Fibroblast of lung (primary cell): ENCODE data around the gene ELOVL1. TPM values are rescaled to one million over a fixed set of nuclear protein-coding genes. Genes with fewer than 3 reads are reported as not detected.

ENCODE experiments used
- DNase-seq, 2 donors: peaks; one replicate each; pipeline versions ENCODE4 v3.0.0 to v3.0.0-alpha.2; 2010; ENCODE audit warnings: low read depth in 2 of 2
- H2AFZ ChIP-seq: 2 replicates; pipeline ENCODE4 v1.5.1; 2012; ENCODE audit warnings: low read length, control low read depth, inconsistent platforms
- H3K27ac ChIP-seq: 2 replicates; pipeline ENCODE4 v1.5.1; 2011; ENCODE audit warnings: low read length, control low read depth; ENCODE audit not compliant: insufficient read depth
- H3K27me3 ChIP-seq: 2 replicates; pipeline ENCODE4 v1.5.1; 2011; ENCODE audit warnings: mild to moderate bottlenecking, low read length; ENCODE audit not compliant: control insufficient read depth, insufficient read depth
- H3K36me3 ChIP-seq: 2 replicates; pipeline ENCODE4 v1.5.1; 2011; ENCODE audit warnings: low read length; ENCODE audit not compliant: control insufficient read depth, insufficient read depth
- H3K4me1 ChIP-seq: 2 replicates; pipeline ENCODE4 v1.5.1; 2011; ENCODE audit warnings: low read length; ENCODE audit not compliant: control insufficient read depth, insufficient read depth; ENCODE audit errors: extremely low read depth
- H3K4me2 ChIP-seq: 2 replicates; pipeline ENCODE4 v1.5.1; 2011; ENCODE audit warnings: low read length, control low read depth; ENCODE audit not compliant: insufficient read depth; ENCODE audit errors: extremely low read depth
- H3K4me3 ChIP-seq, 4 experiments: fragments of 200-600 bp in 1 of 4; sonication (generic) in 1 of 4; replicated peaks in 1 of 4; 2 replicates each; pipeline ENCODE4 v1.5.1; 2011 to 2016; ENCODE audit warnings: low read length in 4 of 4, low read depth in 3 of 4, mild to moderate bottlenecking in 3 of 4, control low read depth in 2 of 4, inconsistent platforms in 1 of 4, mixed read lengths in 1 of 4; ENCODE audit not compliant: insufficient read depth in 1 of 4; ENCODE audit errors: control extremely low read depth in 1 of 4
- H3K79me2 ChIP-seq: 2 replicates; pipeline ENCODE4 v1.5.1; 2012; ENCODE audit warnings: mild to moderate bottlenecking, low read length, inconsistent platforms; ENCODE audit not compliant: control insufficient read depth, insufficient read depth
- H3K9ac ChIP-seq: 2 replicates; pipeline ENCODE4 v1.5.1; 2011; ENCODE audit warnings: mild to moderate bottlenecking, low read length, control low read depth; ENCODE audit not compliant: insufficient read depth
- H3K9me3 ChIP-seq: 2 replicates; pipeline ENCODE4 v1.5.1; 2012; ENCODE audit warnings: low read depth, low read length; ENCODE audit not compliant: control insufficient read depth, insufficient read depth
- H4K20me1 ChIP-seq: 2 replicates; pipeline ENCODE4 v1.5.1; 2011; ENCODE audit warnings: low read length; ENCODE audit not compliant: control insufficient read depth, insufficient read depth; ENCODE audit errors: extremely low read depth
- EZH2 ChIP-seq: IDR thresholded peaks from 2 replicates; pipeline ENCODE4 v1.5.1; 2012; ENCODE audit warnings: low read length, control low read depth, mild to moderate bottlenecking; ENCODE audit errors: missing control alignments
- polyA plus RNA-seq, 2 donors: library from polyadenylated mRNA; depleted of rRNA in 1 of 2; stranded (reverse) in 1 of 2; unstranded in 1 of 2; fragments of >200 nt; gene quantifications; 2 replicates each; pipeline ENCODE4 v1.2.1, GENCODE V29; 2011 to 2012; ENCODE audit warnings: missing spikeins in 1 of 2
- total RNA-seq: library from RNA; depleted of rRNA; stranded (reverse); fragments of >200 nt; gene quantifications from 2 replicates; pipeline ENCODE4 v1.2.1, GENCODE V29; 2014
- TF ChIP-seq, protein P1 (sequence below), 2 donors: IDR thresholded peaks in 1 of 2; conservative IDR thresholded peaks in 1 of 2; 1 replicate in 1 of 2; 2 replicates in 1 of 2; pipeline ENCODE4 v1.5.1; 2011 to 2012; ENCODE audit warnings: low read length in 2 of 2, control low read depth in 1 of 2, inconsistent platforms in 1 of 2, low read depth in 1 of 2, mild to moderate bottlenecking in 1 of 2

Gene ELOVL1
- total and polyA plus RNA-seq, 2 donors (not counting 1 experiment from before 2014, with no cell fraction given): 65.2 to 172 TPM

DNA sequence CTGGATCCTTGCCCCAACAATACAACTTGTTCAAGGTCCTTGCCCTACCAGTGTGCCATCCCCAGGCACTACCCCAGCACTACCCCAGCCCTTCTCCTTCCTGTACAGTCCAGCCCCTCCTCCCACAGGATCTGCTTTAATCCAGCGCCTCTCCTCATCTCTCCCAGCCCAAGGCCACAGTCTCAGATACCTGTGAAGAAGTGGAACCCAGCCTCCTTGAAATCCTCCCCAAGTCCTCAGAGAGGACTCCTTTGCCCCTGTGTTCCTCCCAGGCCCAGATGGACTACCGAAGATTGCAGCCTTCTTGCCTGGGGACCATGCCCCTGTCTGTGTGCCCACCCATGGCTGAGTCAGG is 15.5 kb downstream of the ELOVL1 start:
- Histone ChIP-seq H3K27ac (no peak overlapping the region), H2AFZ (no peak overlapping the region), H3K36me3 (no peaks in the 10 kb centered on the region), H3K4me3 (no peak overlapping the region), H4K20me1 (no peaks in the 10 kb centered on the region), H3K4me1 (peaks cover 2% of the 10 kb centered on the region), H3K79me2 (no peaks in the 10 kb centered on the region), H3K9me3 (no peaks in the 10 kb centered on the region), H3K9ac (no peak overlapping the region), H3K4me2 (no peak overlapping the region), H3K27me3 (peaks cover 9% of the 10 kb centered on the region)
- no peak for TF ChIP-seq EZH2
- TF ChIP-seq, protein P1, sequence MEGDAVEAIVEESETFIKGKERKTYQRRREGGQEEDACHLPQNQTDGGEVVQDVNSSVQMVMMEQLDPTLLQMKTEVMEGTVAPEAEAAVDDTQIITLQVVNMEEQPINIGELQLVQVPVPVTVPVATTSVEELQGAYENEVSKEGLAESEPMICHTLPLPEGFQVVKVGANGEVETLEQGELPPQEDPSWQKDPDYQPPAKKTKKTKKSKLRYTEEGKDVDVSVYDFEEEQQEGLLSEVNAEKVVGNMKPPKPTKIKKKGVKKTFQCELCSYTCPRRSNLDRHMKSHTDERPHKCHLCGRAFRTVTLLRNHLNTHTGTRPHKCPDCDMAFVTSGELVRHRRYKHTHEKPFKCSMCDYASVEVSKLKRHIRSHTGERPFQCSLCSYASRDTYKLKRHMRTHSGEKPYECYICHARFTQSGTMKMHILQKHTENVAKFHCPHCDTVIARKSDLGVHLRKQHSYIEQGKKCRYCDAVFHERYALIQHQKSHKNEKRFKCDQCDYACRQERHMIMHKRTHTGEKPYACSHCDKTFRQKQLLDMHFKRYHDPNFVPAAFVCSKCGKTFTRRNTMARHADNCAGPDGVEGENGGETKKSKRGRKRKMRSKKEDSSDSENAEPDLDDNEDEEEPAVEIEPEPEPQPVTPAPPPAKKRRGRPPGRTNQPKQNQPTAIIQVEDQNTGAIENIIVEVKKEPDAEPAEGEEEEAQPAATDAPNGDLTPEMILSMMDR (conservative IDR thresholded peaks at IDR 0.05 in 1 of 2, IDR thresholded peaks at IDR 0.05 in 1 of 2; ENCODE audit: low read depth in 1 of 2, low read length in 2 of 2): no peak
- DNase-seq: no peak

DNA sequence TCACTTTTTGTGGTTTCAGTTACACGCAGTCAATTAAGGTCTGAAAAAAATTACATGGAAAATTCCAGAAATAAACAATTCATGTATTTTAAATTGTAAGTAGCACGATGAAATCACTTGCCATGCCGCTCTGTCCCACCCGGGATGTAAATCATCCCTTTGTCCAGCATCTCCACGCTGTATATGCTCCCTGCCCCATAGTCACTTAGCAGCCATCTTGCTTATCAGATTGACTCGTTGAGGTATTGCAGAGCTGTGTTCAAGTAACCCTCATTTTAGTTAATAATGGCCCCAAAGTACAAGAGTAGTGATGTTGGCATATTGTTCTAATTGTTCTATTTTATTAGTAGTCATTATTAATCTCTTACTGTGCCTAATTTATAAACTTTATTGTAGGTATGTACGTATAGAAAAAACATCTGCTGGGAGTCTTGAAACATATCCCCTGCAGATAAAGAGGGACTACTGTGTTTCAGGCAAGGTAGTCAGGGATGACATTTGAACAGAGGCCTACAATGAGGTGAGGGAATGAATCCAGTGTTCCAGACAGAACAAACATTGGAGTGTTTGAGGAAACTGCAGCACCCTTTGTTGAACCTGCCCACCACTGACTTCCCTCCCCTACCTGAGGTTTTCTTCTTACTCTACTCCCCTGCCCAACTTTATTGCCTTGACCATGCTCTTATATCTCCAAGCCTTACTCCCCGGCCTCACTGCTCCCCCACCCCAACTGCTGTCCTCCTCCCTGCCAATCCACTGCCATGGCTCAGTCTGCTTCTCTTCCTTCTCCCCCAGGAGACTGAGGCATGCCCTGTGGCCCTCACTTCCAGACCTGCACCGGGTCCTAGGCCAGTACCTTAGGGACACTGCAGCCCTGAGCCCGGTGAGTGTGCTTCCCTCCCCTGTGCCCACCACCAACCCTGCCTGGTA is 16.1 kb downstream of the ELOVL1 start:
- H3K36me3 ChIP-seq: no peaks in the 10 kb centered on the region
- TF ChIP-seq, protein P1 (conservative IDR thresholded peaks at IDR 0.05 in 1 of 2, IDR thresholded peaks at IDR 0.05 in 1 of 2; ENCODE audit: low read depth in 1 of 2, low read length in 2 of 2): no peak
- DNase-seq: no peak
- H3K27ac ChIP-seq: no peak overlapping the region
- no peak overlapping the region for H3K4me3 ChIP-seq
- H3K4me1 ChIP-seq: peaks cover 2% of the 10 kb centered on the region
- no peaks in the 10 kb centered on the region for H3K79me2 ChIP-seq
- H3K9me3 ChIP-seq: no peaks in the 10 kb centered on the region
- H3K4me2 ChIP-seq: no peak overlapping the region
- H2AFZ ChIP-seq: no peak overlapping the region
- H4K20me1 ChIP-seq: no peaks in the 10 kb centered on the region
- H3K9ac ChIP-seq: no peak overlapping the region
- peaks cover 9% of the 10 kb centered on the region for H3K27me3 ChIP-seq

DNA sequence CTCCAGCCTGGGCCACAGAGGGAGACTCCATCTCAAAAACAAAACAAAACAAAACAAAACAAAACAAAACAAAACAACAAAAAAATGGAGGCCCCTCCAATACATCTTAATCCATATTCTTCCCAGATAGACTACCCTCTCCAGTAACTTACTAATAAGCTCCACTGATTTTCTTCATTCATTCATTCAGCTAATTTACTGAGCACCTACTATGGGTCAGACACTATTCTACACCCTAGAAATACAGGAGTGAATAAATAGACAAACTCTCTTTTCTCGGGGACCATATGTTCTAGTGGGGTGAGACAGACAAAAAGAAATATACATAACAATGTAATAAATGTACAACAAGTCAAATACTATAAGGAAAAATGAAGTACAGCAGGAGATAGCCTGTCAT is 16.8 kb downstream of the ELOVL1 start:
- H4K20me1 ChIP-seq: no peaks in the 10 kb centered on the region
- H3K9ac ChIP-seq: no peak overlapping the region
- no peak overlapping the region for H2AFZ ChIP-seq
- DNase-seq: no peak
- peaks cover 9% of the 10 kb centered on the region for H3K27me3 ChIP-seq
- H3K4me3 ChIP-seq: no peak overlapping the region
- H3K79me2 ChIP-seq: no peaks in the 10 kb centered on the region
- no peaks in the 10 kb centered on the region for H3K9me3 ChIP-seq
- H3K4me2 ChIP-seq: no peak overlapping the region
- H3K36me3 ChIP-seq: no peaks in the 10 kb centered on the region
- peaks cover 2% of the 10 kb centered on the region for H3K4me1 ChIP-seq
- H3K27ac ChIP-seq: no peak overlapping the region
- TF ChIP-seq EZH2: no peak
- TF ChIP-seq, protein P1 (conservative IDR thresholded peaks at IDR 0.05 in 1 of 2, IDR thresholded peaks at IDR 0.05 in 1 of 2; ENCODE audit: low read depth in 1 of 2, low read length in 2 of 2): no peak
